A549 (cell line): ENCODE results near the gene SNAP29. TPM values are rescaled to one million over a fixed set of nuclear protein-coding genes. Genes with fewer than 3 reads are reported as not detected.
"Not testable (repeated sequence)": the region's sequence is repeated elsewhere in the genome, so short reads cannot be mapped to it uniquely, and the experiment has no call there.

ENCODE experiments used
- ATAC-seq, 2 experiments: fragments of 200-7000 bp in 1 of 2; fragments of >200 bp in 1 of 2; cut with Nextera tagmentation in 1 of 2; cut with Tn5 transposase in 1 of 2; 3 replicates each; pipeline versions ENCODE4 v1.8.0 to v1.9.1; 2018 to 2020; ENCODE audit warnings: mild to moderate bottlenecking in 1 of 2, moderate library complexity in 1 of 2
- CTCF ChIA-PET: fragments of 300-600 bp; sonication (Branson Sonifier 250); formaldehyde crosslinking; extraction: SDS; loops from one replicate; lab custom pipeline; 2021; ENCODE audit warnings: antibody characterized with exemption, inconsistent platforms; lab: Yijun Ruan, JAX
- POLR2A ChIA-PET: fragments of 350-600 bp; formaldehyde crosslinking; extraction: SDS; loops from one replicate; lab custom pipeline; 2021; ENCODE audit warnings: antibody characterized with exemption, inconsistent platforms; lab: Yijun Ruan, JAX
- DNase-seq, 2 experiments: peaks; one replicate each; pipeline versions ENCODE4 v3.0.0 to v3.0.0-alpha.2; 2011 to 2016; ENCODE audit warnings: low read depth in 1 of 2, low spot score in 1 of 2
- FAIRE-seq: peaks from 2 replicates; lab custom pipeline; 2011; peaks lifted over from hg19 to GRCh38; lab: Jason Lieb, UNC
- H3K27ac ChIP-seq, 2 experiments: fragments of >200 bp; sonication (Bioruptor Twin); formaldehyde crosslinking; 3 replicates each; pipeline ENCODE4 v1.5.1; 2016 to 2017
- H3K4me1 ChIP-seq: fragments of >200 bp; sonication (Bioruptor Twin); formaldehyde crosslinking; 3 replicates; pipeline ENCODE4 v1.6.1; 2016
- H3K4me2 ChIP-seq: fragments of >200 bp; sonication (Bioruptor Twin); formaldehyde crosslinking; 3 replicates; pipeline ENCODE4 v1.6.1; 2016
- H3K4me3 ChIP-seq: fragments of >200 bp; sonication (Bioruptor Twin); formaldehyde crosslinking; 3 replicates; pipeline ENCODE4 v1.5.1; 2016
- H3K9me3 ChIP-seq: fragments of >200 bp; sonication (Bioruptor Twin); formaldehyde crosslinking; 3 replicates; pipeline ENCODE4 v1.6.1; 2016
- BCL3 ChIP-seq: fragments of >200 bp; sonication (Bioruptor Twin); formaldehyde crosslinking; IDR thresholded peaks from 3 replicates; pipeline ENCODE4 v1.6.1; 2016
- BHLHE40 ChIP-seq: IDR thresholded peaks from 2 replicates; pipeline ENCODE4 v1.6.1; 2012; ENCODE audit warnings: low read depth, low read length, inconsistent platforms
- CBX2 ChIP-seq: fragments of 200-600 bp; sonication (generic); IDR thresholded peaks from 2 replicates; pipeline ENCODE4 v1.6.1; 2016; ENCODE audit warnings: low read depth, mild to moderate bottlenecking, borderline replicate concordance
- CTCF ChIP-seq: fragments of >200 bp; sonication (Bioruptor Twin); formaldehyde crosslinking; IDR thresholded peaks from 3 replicates; pipeline ENCODE4 v1.5.1; 2016
- EHF ChIP-seq: fragments of 250-450 bp; sonication (Bioruptor Pico); IDR thresholded peaks from 2 replicates; pipeline ENCODE4 v1.5.0; 2020; ENCODE audit warnings: mild to moderate bottlenecking
- ESRRA ChIP-seq: fragments of 150-350 bp; IDR thresholded peaks from 2 replicates; pipeline ENCODE4 v1.6.1; 2014; ENCODE audit warnings: mild to moderate bottlenecking, low read length, borderline replicate concordance
- HOXB5 ChIP-seq: fragments of 250-450 bp; sonication (Bioruptor Pico); IDR thresholded peaks from 2 replicates; pipeline ENCODE4 v1.5.0; 2020; ENCODE audit warnings: mild to moderate bottlenecking, moderate library complexity
- MAFK ChIP-seq: fragments of 450-650 bp; IDR thresholded peaks from 2 replicates; pipeline ENCODE4 v1.6.1; 2014; ENCODE audit not compliant: partially characterized antibody
- MAZ ChIP-seq: fragments of 150-350 bp; IDR thresholded peaks from 2 replicates; pipeline ENCODE4 v1.6.1; 2014; ENCODE audit warnings: antibody characterized with exemption, low read depth, low read length, borderline replicate concordance
- RCOR1 ChIP-seq: fragments of 150-350 bp; IDR thresholded peaks from 2 replicates; pipeline ENCODE4 v1.6.1; 2014; ENCODE audit warnings: antibody characterized with exemption, low read length, low read depth
- REST ChIP-seq: fragments of 200-600 bp; sonication (generic); IDR thresholded peaks from 2 replicates; pipeline ENCODE4 v1.6.1; 2016; ENCODE audit warnings: antibody characterized with exemption, mild to moderate bottlenecking, moderate library complexity
- SMC3 ChIP-seq: fragments of >200 bp; sonication (Bioruptor Twin); formaldehyde crosslinking; IDR thresholded peaks from 3 replicates; pipeline ENCODE4 v1.6.1; 2018; ENCODE audit warnings: inconsistent platforms
- ZC3H11A ChIP-seq: fragments of 450-650 bp; IDR thresholded peaks from 2 replicates; pipeline ENCODE4 v1.6.1; 2014; ENCODE audit warnings: antibody characterized with exemption, mild to moderate bottlenecking
- WGBS: methylation state at CpG from one replicate; pipeline ENCODE4 v1.1.6; 2017; ENCODE audit errors: missing lambda C conversion rate; 5-methylcytosine and 5-hydroxymethylcytosine counted together
- polyA plus RNA-seq, 4 experiments: library from polyadenylated mRNA; depleted of rRNA in 3 of 4; stranded (reverse); fragments of >200 nt; fragmentation: RNase III in 1 of 4; extraction: RNeasy Plus Mini Kit Qiagen cat#74134 plus additional on column Dnase treatment in 1 of 4; gene quantifications; 2 replicates in 3 of 4; 3 replicates in 1 of 4; pipeline ENCODE4 v1.2.3, GENCODE V29; 2011 to 2017

The SNAP29 gene
- polyA plus RNA-seq, 2 of the 4 experiments (the other 2 are of a cell fraction): 14.2 to 20.1 TPM

GRCh38 chr22:20821717-20822239 lies 37.0 kb upstream of the SNAP29 start:
- POLR2A ChIA-PET, ATAC-seq, FAIRE-seq, H3K4me3 ChIP-seq, H3K9me3 ChIP-seq, DNase-seq, H3K4me2 ChIP-seq, H3K27ac ChIP-seq, H3K4me1 ChIP-seq: not testable (repeated sequence)
- WGBS: 92% methylated on average over 7 of the region's 8 CpGs
- CTCF ChIA-PET: interaction anchor here (0.6 to 4.2 kb wide), 2 partner anchors 18 to 125 kb away, joined by 6 to 14 read pairs; no protein-coding TSS in a partner anchor

- Histone ChIP-seq H3K27ac (no peak overlapping the region), H3K4me1 (no peaks in the 10 kb centered on the region), H3K4me2 (no peak overlapping the region), H3K4me3 (no peak overlapping the region), H3K9me3 (no peaks in the 10 kb centered on the region)
- ATAC-seq (no peak), DNase-seq (no peak), FAIRE-seq (no peak)
- 96% methylated on average over 5 of the region's 5 CpGs for WGBS
- TF ChIP-seq ZC3H11A (no peak), CTCF (no peak), RCOR1 (no peak), CBX2 (no peak), HOXB5 (CRISPR knock-in tag) (no peak), BCL3 (no peak), EHF (no peak), BHLHE40 (no peak), REST (no peak), ESRRA (no peak)
- CTCF ChIA-PET: interaction anchor here (0.6 to 4.2 kb wide), 3 partner anchors 18 to 125 kb away, joined by 3 to 14 read pairs (median 6); no protein-coding TSS in a partner anchor
- POLR2A ChIA-PET: no interaction called here
These were observed 36.6 kb upstream of the SNAP29 start for GRCh38 chr22:20822240-20822639.

- WGBS: 86% methylated on average over 1 of the region's 1 CpG
- DNase-seq (no peak), FAIRE-seq (no peak), ATAC-seq (no peak)
- H3K4me3 ChIP-seq: no peak overlapping the region
- no peaks in the 10 kb centered on the region for H3K4me1 ChIP-seq
- POLR2A ChIA-PET: no interaction called here
- CTCF ChIA-PET: interaction anchor here (1.1 to 4.2 kb wide), 2 partner anchors 19 to 63 kb away, joined by 3 to 14 read pairs; no protein-coding TSS in a partner anchor
- H3K9me3 ChIP-seq: no peaks in the 10 kb centered on the region
- no peak overlapping the region for H3K27ac ChIP-seq
- TF ChIP-seq SMC3 (no peak), MAFK (no peak), MAZ (no peak)
- no peak overlapping the region for H3K4me2 ChIP-seq
These were observed 35.5 kb upstream of the SNAP29 start for GRCh38 chr22:20823264-20823663.

GRCh38 chr22:20825216-20825615 lies 33.6 kb upstream of the SNAP29 start:
- H3K4me3 ChIP-seq, DNase-seq, ATAC-seq, FAIRE-seq, H3K4me1 ChIP-seq, H3K27ac ChIP-seq, POLR2A ChIA-PET, H3K9me3 ChIP-seq, H3K4me2 ChIP-seq: not testable (repeated sequence)
- WGBS: 88% methylated on average over 4 of the region's 4 CpGs
- CTCF ChIA-PET: interaction anchor here (0.6 kb wide), 1 partner anchor 214 kb away, joined by 3 read pairs; no protein-coding TSS in a partner anchor
